Right lobe of liver (tissue), 4 donors: ENCODE measurements around the gene PLK5.

Source experiments
- POLR2A ChIP-seq: fragments of 450-650 bp; IDR thresholded peaks from one replicate; pipeline ENCODE4 v1.6.1; 2017; ENCODE audit warnings: antibody characterized with exemption, mild to moderate bottlenecking
- TF ChIP-seq, protein P1 (sequence below), 4 donors: fragments of 200-600 bp in 3 of 4; fragments of 450-650 bp in 1 of 4; IDR thresholded peaks; one replicate each; pipeline versions ENCODE4 v1.5.1 to v1.8.0; 2016 to 2022; ENCODE audit warnings: antibody characterized with exemption in 4 of 4, mild to moderate bottlenecking in 2 of 4
- donor health status: DM: no; HTN: no; CAD: no.
- donor health status: DM: no; HTN: no; CAD: no.
- donor health status: DM: no; HTN: yes; CAD: no.

DNA sequence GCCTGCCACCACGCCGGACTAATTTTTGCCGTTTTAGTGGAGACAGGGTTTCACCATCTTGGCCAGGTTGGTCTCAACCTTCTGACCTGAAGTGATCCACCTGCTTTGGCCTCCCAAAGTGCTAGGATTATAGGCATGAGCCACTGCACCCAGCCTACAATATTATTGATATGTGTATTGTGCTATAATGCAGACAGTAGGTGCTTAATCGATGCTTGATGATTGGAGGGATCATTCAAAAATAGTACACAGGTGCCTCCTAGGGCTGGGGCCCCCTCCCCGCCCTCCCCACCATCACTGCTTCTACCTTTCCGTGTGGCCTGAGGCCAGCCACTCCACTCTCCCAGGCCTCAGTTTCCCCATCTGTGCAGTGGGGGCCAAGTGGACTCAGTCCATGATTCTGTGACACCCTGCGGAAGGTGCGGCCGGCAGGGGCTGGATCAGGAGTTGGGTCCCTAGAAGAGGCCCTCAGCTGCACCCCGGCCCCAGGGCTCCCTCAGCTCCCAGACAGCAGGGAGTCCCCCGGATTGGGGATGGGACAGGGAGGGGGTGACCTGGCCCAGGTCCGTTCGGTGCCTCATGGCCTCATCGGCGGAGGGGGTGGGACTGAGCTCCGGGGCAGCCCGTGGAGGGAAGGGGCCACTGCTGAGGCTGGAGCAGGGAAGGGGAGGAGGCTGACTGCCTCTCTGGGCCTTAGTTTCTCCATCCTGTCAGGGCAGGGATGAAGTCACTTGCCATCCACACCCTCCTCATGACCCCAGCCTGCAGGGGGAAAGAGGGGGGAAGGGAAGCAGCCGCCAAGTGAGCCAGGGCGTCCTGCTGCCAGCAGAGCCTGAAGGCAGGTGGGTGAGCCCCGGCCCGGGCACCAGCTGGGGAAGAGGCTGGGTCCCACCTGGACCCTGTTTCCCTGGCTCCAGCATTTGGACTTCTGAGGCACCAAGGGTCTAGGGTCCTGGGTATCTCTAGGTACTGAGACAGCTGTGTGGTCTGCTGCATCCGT is 12.3 kb upstream of the PLK5 start:
- TF ChIP-seq, protein P1, sequence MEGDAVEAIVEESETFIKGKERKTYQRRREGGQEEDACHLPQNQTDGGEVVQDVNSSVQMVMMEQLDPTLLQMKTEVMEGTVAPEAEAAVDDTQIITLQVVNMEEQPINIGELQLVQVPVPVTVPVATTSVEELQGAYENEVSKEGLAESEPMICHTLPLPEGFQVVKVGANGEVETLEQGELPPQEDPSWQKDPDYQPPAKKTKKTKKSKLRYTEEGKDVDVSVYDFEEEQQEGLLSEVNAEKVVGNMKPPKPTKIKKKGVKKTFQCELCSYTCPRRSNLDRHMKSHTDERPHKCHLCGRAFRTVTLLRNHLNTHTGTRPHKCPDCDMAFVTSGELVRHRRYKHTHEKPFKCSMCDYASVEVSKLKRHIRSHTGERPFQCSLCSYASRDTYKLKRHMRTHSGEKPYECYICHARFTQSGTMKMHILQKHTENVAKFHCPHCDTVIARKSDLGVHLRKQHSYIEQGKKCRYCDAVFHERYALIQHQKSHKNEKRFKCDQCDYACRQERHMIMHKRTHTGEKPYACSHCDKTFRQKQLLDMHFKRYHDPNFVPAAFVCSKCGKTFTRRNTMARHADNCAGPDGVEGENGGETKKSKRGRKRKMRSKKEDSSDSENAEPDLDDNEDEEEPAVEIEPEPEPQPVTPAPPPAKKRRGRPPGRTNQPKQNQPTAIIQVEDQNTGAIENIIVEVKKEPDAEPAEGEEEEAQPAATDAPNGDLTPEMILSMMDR (IDR thresholded peaks at IDR 0.05): no peak
- no peak for TF ChIP-seq POLR2A
